Left lung (tissue), 10 donors: ENCODE measurements around the gene PPP1R37. TPM values are rescaled to one million over a fixed set of nuclear protein-coding genes. Genes with fewer than 3 reads are reported as not detected.

ENCODE experiments used
- ATAC-seq: fragments of 200-7000 bp; cut with Tn5 transposase; one replicate; pipeline ENCODE4 v1.9.1; 2020; ENCODE audit warnings: moderate library complexity
- DNase-seq, 4 donors: peaks; one replicate each; pipeline ENCODE4 v3.0.0-alpha.2; 2013 to 2020
- H3K27ac ChIP-seq, 2 donors: fragments of 200-600 bp; sonication (generic) in 1 of 2; one replicate each; pipeline versions ENCODE4 v1.5.0 to v1.8.0; 2020 to 2021
- H3K27me3 ChIP-seq, 2 donors: fragments of 200-600 bp; sonication (generic) in 1 of 2; one replicate each; pipeline versions ENCODE4 v1.5.0 to v1.8.0; 2020 to 2021
- H3K36me3 ChIP-seq, 2 donors: fragments of 200-600 bp; sonication (generic) in 1 of 2; one replicate each; pipeline versions ENCODE4 v1.5.0 to v1.8.0; 2020 to 2021
- H3K4me1 ChIP-seq, 2 donors: fragments of 200-600 bp; one replicate each; pipeline ENCODE4 v1.8.0; 2021
- H3K4me3 ChIP-seq, 2 donors: fragments of 200-600 bp; sonication (generic) in 1 of 2; one replicate each; pipeline versions ENCODE4 v1.5.0 to v1.8.0; 2020 to 2021; ENCODE audit warnings: mild to moderate bottlenecking in 1 of 2
- H3K9me3 ChIP-seq, 2 donors: fragments of 200-600 bp; sonication (generic) in 1 of 2; one replicate each; pipeline versions ENCODE4 v1.5.0 to v1.8.0; 2020 to 2021
- CTCF ChIP-seq, 2 donors: fragments of 200-600 bp; sonication (generic) in 1 of 2; IDR thresholded peaks; one replicate each; pipeline versions ENCODE4 v1.5.0 to v1.8.0; 2021; ENCODE audit warnings: antibody characterized with exemption in 2 of 2
- intact Hi-C, 2 donors: fragments of 100-400 bp; cut with DNase I; formaldehyde crosslinking; loops; one replicate each; pipeline versions ENCODE4 v1.11.2 to v1.14.2; 2022
- polyA plus RNA-seq, 6 donors: library from polyadenylated mRNA; unstranded; fragments of 120-200 nt; gene quantifications; one replicate each; pipeline ENCODE4 v1.2.1, GENCODE V29; 2013; ENCODE audit not compliant: insufficient read length in 6 of 6
- total RNA-seq, 2 donors: library from RNA; stranded (reverse); fragmentation: NEBNext Ultra II Directional; extraction: Animal tissue kit (Norgen Biotek cat#: 25700); gene quantifications; one replicate each; pipeline ENCODE4 v1.2.1, GENCODE V29; 2021
- donor health status: DM: no; HTN: yes; CAD: no.
- donor health status: DM: no; HTN: no; CAD: no.

PPP1R37 gene
- total and polyA plus RNA-seq, 8 donors, result 17.3 to 29.8 (median 26.0) TPM

GRCh38 chr19:45076029-45076850 lies 16.7 kb upstream of the PPP1R37 start, which contains the start of gene ZNF296:
Gene ZNF296, minus strand, starts transcription at chr19:45076478. Its CDS starts 105 bp downstream, at chr19:45076373.
- intact Hi-C loops, result no loop called here
- H3K4me3 ChIP-seq, result peak within 1 kb of the TSS; percentile 43 to 85
- H3K27ac ChIP-seq, result peak within 1 kb of the TSS; percentile 33 to 93
- no peak for TF ChIP-seq CTCF (IDR thresholded peaks at IDR 0.05)
- H3K27me3 ChIP-seq, result no peaks in the 10 kb centered on the region
- ATAC-seq, result peak; percentile 77
- no peaks in the 10 kb centered on the region for H3K9me3 ChIP-seq
- H3K4me1 ChIP-seq, result peaks cover 16 to 52% of the 10 kb centered on the region in 2 donors
- peaks cover 0 to 12% of the 10 kb centered on the region in 2 donors for H3K36me3 ChIP-seq
- DNase-seq, result peak in 3 of 4 donors; percentile 69 to 97 (median 88)

- no peak for TF ChIP-seq CTCF (IDR thresholded peaks at IDR 0.05)
- Histone ChIP-seq H3K27me3 (no peaks in the 10 kb centered on the region), H3K27ac (peak overlapping the region in 1 of 2 donors; percentile 93), H3K4me1 (peaks cover 16 to 52% of the 10 kb centered on the region in 2 donors), H3K4me3 (peak overlapping the region in 1 of 2 donors; percentile 85), H3K36me3 (peaks cover 0 to 10% of the 10 kb centered on the region in 2 donors), H3K9me3 (no peaks in the 10 kb centered on the region)
- DNase-seq (no peak), ATAC-seq (no peak)
- intact Hi-C loops, result no loop called here
Measured at GRCh38 chr19:45076851-45077730, 15.9 kb upstream of the PPP1R37 start.

- intact Hi-C loops, result no loop called here
- H3K27me3 ChIP-seq, result no peaks in the 10 kb centered on the region
- DNase-seq, result no peak
- peaks cover 16 to 52% of the 10 kb centered on the region in 2 donors for H3K4me1 ChIP-seq
- peak overlapping the region; percentile 90 to 98 for H3K4me3 ChIP-seq
- peak overlapping the region in 1 of 2 donors; percentile 68 for H3K27ac ChIP-seq
- H3K9me3 ChIP-seq, result no peaks in the 10 kb centered on the region
- no peak for TF ChIP-seq CTCF (IDR thresholded peaks at IDR 0.05)
- peaks cover 0 to 10% of the 10 kb centered on the region in 2 donors for H3K36me3 ChIP-seq
- ATAC-seq, result no peak
Measured at GRCh38 chr19:45078390-45079062, 14.5 kb upstream of the PPP1R37 start.

- intact Hi-C loops, result no loop called here
- H3K27ac ChIP-seq, result peak within 1 kb of the TSS; percentile 33 to 68
- DNase-seq (peak; percentile 66 to 93 (median 68)), ATAC-seq (peak; percentile 75)
- no peaks in the 10 kb centered on the region for H3K27me3 ChIP-seq
- no peaks in the 10 kb centered on the region for H3K9me3 ChIP-seq
- H3K4me3 ChIP-seq, result peak within 1 kb of the TSS; percentile 90 to 98
- H3K4me1 ChIP-seq, result peaks cover 16 to 50% of the 10 kb centered on the region in 2 donors
- peaks cover 0 to 10% of the 10 kb centered on the region in 2 donors for H3K36me3 ChIP-seq
- no peak for TF ChIP-seq CTCF (IDR thresholded peaks at IDR 0.05)
Measured at GRCh38 chr19:45079063-45079910, 13.7 kb upstream of the PPP1R37 start, which contains the start of gene GEMIN7. Gene GEMIN7, plus strand, starts transcription at chr19:45079260. Its CDS starts 10,855 bp downstream, at chr19:45090115.
